Neuron (in vitro differentiated cells): ENCODE results near the gene SLC45A3.

Source experiments
- H2AFZ ChIP-seq: one replicate; pipeline ENCODE4 v1.6.1; 2013; ENCODE audit warnings: low read depth, mild to moderate bottlenecking, inconsistent platforms, low read length, moderate library complexity
- H3K27me3 ChIP-seq: one replicate; pipeline ENCODE4 v1.6.1; 2013; ENCODE audit warnings: low read length; ENCODE audit not compliant: insufficient read depth
- H3K36me3 ChIP-seq: one replicate; pipeline ENCODE4 v1.6.1; 2013; ENCODE audit warnings: low read length; ENCODE audit not compliant: insufficient read depth
- H3K4me1 ChIP-seq: one replicate; pipeline ENCODE4 v1.6.1; 2013; ENCODE audit warnings: low read length; ENCODE audit not compliant: insufficient read depth
- H3K4me3 ChIP-seq: 2 replicates; pipeline ENCODE4 v1.5.1; 2013; ENCODE audit warnings: mild to moderate bottlenecking, low read length, moderate library complexity
- H3K9me3 ChIP-seq: one replicate; pipeline ENCODE4 v1.6.1; 2013; ENCODE audit warnings: low read length

Gene SLC45A3

GRCh38 chr1:205613854-205614412 lies 66.4 kb downstream of the SLC45A3 start:
- Histone ChIP-seq H3K4me1 (no peaks in the 10 kb centered on the region), H3K4me3 (no peak overlapping the region), H3K27me3 (no peaks in the 10 kb centered on the region), H3K36me3 (peaks cover 45% of the 10 kb centered on the region), H3K9me3 (no peaks in the 10 kb centered on the region), H2AFZ (no peak overlapping the region)

GRCh38 chr1:205612556-205612955 lies 67.8 kb downstream of the SLC45A3 start:
- Histone ChIP-seq H3K27me3 (no peaks in the 10 kb centered on the region), H3K36me3 (peaks cover 37% of the 10 kb centered on the region), H3K9me3 (no peaks in the 10 kb centered on the region), H3K4me1 (no peaks in the 10 kb centered on the region), H2AFZ (no peak overlapping the region), H3K4me3 (no peak overlapping the region)

GRCh38 chr1:205612104-205612503 lies 68.2 kb downstream of the SLC45A3 start:
- Histone ChIP-seq H3K4me1 (no peaks in the 10 kb centered on the region), H3K4me3 (no peak overlapping the region), H3K27me3 (no peaks in the 10 kb centered on the region), H3K9me3 (no peaks in the 10 kb centered on the region), H3K36me3 (peaks cover 37% of the 10 kb centered on the region), H2AFZ (no peak overlapping the region)

- H3K4me3 ChIP-seq: no peak overlapping the region
- H3K36me3 ChIP-seq: peaks cover 31% of the 10 kb centered on the region
- H3K27me3 ChIP-seq: no peaks in the 10 kb centered on the region
- peaks cover 3% of the 10 kb centered on the region for H3K9me3 ChIP-seq
- no peak overlapping the region for H2AFZ ChIP-seq
- no peaks in the 10 kb centered on the region for H3K4me1 ChIP-seq
Observed at GRCh38 chr1:205610901-205611466, 69.3 kb downstream of the SLC45A3 start.

- Histone ChIP-seq H2AFZ (no peak overlapping the region), H3K4me3 (no peak overlapping the region), H3K27me3 (no peaks in the 10 kb centered on the region), H3K9me3 (peaks cover 3% of the 10 kb centered on the region), H3K4me1 (no peaks in the 10 kb centered on the region), H3K36me3 (peaks cover 24% of the 10 kb centered on the region)
Observed at GRCh38 chr1:205610036-205610435, 70.3 kb downstream of the SLC45A3 start.
